Ammon's horn (tissue), 1 donor: ENCODE data around the gene CARTPT.
A peak's percentile ranks its signal among the peaks of the same experiment; 100 is the strongest.

Experiments used
- DNase-seq: peaks from one replicate; pipeline ENCODE4 v3.0.0-alpha.2; 2016; ENCODE audit warnings: low spot score

CARTPT gene

DNA sequence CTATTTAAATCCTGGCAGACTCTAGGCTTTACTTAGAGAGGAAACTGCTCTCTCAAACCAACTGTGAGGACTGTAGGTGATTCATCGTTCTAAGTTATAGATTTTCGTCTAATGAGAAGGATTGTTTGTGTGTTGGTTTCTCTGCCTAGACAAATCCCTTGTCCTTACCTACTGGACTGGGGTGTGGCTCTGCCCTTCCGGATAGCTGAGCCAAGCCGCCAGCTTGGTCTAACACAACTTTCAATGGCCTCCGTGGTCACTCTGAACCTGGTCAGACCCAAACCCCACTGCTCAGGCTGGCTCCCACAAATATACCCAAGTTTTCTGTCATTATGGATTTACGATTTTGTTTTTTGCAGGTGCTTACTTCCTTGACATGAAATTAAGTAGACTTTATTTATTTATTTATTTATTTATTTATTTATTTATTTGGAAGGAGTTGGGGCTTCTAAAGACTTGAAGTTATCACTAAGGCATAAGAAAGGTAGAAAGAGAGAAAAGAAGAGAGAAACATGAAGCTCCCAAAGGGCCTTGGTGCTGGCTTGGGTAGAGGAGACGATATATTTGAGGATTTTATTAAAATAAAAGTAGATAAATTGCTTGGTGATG is 19.0 kb downstream of the CARTPT start:
- DNase-seq = no peak

DNA sequence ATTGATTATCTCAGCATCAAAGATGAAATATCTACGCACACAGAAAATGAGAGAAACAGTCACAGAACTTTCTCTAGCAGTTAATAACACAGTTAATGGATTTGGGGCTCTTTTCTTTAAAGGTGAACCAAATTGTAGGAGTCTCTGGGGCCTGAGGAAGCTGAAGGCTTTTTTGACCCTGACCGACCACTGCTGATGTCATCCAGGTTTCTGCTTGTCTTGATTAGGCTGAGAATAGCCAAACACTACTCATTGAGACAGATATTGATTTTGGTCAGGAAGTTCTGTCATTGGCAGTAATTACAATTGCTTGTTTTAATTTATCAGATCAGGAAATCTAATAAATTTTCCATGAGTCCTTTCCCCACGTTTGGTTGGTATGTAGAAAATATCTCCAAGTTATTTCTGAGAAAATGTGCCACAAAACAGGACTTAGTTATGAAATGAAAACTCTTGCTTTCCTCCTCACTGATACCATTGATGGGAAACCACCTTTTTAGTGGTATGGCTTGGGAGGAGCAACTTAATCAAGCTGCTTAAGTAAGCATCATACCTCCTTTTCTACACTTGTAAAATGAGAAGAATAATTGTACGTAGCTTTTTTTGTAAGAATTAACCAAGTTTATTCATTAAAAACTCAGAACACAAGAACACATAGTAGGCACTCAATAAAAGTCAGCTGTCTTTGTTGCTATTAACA is 19.7 kb downstream of the CARTPT start:
- DNase-seq = no peak

DNA sequence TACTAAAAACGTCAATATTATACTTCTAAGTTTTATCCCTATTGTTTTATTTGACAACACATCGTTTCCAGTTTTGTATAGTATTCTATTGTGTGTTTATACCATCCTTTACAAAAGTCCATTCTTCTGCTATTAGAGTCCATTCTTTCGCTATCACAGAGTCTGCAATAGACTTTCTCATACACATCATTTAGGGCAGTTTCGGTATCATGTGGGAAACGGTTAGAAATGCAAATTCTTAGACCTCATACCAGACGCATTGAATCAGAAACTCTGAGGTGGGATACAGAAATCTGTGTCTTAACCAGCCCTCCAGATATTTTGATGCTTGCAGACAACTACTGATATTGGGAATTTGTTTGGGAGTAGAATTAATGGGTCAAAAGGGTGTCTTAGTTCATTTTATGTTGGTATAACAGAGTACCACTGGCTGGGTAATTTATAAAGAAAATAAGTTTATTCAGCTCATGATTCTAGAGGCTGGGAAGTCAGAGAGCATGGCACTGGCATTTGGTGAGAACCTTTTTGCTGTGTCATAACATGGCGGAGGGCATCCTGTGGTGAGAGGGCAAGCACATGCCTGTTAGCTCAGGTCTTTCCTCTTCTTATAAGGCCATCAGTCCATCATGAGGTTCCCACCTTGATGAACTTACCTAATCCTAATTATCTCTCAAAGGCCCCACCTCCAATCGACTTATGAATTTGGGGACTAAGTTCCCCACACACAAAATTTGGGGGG is 21.1 kb downstream of the CARTPT start:
- no peak for DNase-seq

DNA sequence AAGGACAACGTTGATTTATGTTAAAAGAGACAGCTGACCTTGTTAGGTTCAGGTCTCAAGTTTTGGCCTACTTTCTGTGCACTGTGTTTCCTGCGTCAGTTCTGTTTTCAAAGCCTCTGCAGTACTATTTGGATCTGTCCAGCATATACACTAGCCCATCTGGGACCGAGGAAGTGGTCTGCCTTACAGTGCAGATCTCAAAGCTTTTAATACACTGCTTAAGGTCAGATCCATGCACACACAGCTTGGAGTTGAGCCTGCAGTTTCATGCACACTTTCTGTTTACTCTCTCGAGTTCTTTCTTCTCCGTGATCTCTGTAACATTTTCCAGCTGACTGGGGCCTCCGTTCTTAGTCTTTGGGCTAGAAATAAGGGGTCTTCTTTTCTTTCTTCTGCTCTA is 24.1 kb downstream of the CARTPT start:
- DNase-seq = no peak

DNA sequence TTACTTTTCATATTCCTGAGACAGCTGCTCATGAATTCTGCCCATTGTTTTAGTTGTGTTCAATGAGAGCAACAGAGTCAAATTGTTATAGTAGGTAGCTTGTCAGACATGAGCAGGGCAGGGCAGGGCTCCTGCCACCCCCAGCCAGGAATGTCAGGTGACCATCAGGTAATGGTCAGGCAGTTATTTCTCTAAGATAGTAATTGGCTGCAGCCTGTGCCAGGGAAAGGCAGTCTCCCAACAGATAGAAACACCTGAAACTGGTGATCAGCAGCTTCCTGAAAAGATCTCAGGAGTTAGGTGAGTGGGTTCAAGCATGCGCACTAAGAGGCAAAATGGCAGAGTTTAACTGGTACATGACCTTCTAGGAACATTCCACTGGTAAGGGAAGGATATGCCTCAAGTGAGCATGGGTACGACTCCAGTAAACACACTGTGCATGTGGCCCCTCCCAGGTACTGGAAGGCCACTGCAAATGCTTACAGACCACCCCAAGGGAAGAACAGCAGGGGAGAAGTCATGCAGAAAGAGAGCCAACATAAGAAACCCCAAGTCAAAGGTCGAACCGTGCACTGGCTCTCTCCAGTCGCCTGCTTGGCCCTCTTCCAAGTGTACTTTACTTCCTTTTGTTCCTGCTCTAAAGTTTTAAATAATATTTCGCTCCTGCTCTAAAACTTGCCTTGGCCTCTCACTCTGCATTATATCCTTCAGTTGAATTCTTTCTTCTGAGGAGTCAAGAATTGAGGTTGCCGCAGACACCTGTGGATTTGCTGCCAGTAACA is 25.1 kb downstream of the CARTPT start:
- no peak for DNase-seq

DNA sequence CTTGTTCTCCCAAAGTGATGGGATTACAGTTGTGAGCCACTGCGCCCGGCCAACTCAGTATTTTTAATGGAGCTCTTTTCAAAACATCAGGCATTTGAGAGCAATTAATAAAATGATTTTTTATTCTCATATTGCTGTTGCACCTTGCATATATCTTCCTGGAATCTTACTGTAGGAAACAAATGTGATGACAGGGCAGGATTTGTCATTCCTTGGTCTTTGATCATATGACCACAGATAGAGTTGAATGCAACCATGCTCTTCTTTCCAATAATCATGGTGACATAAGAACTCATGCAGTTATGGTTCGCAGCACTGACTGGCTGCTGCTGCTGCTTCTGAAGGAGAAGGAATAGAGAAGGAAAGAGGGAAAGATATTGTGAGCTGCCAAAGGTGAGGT is 28.1 kb downstream of the CARTPT start:
- DNase-seq = no peak

DNA sequence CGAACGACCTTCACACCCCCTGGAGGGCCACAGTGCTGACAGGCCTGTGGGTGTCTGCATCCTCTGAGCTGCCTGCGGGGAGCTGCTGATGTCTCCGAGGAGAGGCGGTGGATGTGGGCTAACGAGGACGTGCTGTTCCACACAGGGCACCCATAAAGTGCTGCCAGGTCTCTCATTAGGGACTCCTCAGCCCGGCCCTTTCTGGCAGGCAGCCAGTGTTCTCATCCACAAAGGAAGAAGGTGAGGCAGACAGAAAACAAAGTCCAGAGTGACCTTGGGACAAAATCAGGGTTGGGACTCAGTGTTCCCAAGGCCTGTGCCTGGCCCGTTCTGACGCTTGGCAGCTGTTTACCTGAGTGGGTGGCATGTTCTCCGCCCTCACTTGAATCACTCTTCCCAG is 29.3 kb downstream of the CARTPT start:
- DNase-seq = no peak

DNA sequence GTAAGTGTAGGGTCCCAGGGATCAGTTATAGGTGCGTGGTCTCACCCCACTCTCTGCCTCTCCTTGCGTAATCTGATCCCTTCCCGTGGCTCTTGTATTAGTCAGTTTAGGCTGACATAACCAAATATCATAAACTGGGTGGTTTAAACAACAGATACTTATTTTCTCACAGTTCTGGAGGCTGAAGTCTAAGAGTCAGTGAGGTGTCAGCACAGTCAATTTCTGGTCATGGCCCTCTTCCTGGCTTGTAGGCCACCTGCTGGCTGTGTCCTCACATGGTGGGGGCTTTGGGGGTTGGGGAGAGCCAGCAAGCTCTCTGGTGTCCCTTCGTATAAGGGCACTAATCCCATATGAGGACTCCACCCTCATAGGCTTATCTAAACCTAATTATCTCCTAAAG is 32.3 kb downstream of the CARTPT start:
- no peak for DNase-seq

DNA sequence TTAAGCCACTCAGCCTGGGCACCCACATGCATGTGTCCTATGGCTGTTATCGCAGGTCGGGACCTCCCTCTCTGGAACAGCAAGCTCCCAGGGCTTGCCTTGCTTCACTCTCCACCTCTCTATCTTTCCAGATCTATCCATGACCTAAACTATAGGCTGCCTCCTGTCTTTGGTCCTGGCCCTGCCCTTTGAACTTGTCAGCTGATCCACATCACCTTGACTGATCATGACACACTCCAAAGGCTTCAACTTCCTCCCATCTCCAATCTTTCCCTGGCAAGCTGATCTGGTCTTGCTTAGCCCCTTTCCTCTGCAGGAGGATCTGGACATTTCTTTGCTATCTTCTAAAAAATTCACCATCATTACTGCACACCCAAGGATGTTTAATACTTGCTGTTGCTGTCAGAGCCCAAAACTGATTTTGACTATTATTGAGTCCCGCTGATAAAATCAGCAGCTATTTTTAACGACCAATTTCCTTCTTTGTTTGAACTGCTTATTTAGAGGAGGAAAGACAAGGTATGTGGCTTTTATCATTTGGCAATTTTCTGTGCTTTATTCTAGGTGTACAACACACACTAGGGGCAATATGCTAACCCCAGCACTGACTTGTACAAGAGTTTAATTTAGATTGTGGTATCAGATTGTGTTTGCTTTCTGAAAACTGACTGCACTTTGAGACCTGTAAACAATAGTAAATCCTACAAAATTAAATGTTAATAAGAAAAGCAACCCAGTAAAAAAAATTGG is 33.5 kb downstream of the CARTPT start:
- DNase-seq = no peak

DNA sequence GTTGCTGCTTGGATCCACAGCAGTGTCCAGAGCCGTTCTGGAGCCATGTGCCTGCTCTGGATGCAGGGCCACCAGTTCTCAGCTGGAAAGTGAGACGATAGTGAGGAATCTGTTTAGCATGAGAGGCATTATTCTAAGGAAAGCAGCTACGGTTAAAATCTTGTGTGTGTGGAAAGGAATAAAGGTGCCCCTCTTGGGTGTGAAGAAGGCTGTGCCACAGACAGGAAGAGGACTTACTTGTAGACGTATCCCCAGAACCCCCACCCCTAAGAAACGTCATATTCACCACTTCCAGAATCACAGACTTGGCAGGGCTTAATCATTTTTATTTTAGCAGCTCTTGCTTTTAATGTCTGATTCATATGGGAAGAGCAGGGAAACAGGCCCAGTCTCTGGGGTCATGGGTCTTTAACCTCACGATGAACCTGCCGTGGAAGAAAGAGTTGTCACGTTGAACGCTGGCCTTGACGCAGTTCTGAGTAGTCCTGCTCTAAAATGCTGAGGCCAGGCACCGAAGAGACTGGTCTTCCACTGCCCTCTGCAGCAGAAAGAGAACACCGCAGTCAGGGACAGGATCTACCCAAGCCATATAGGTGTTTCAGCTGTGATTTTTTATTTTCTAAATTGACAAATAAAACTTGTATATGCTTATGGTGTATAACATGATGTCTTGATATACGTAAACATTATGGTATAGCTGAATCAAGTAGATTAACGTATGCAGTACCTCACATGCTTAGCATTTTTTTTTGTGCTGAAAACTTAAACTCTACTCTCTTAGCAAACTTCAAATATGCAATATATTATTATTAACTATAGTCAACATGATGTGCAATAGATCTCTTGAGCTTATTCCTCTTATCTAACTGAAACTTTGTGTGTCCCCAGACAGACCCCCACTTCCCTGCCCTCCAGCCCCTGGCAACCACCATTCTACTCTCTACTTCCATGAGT is 38.8 kb downstream of the CARTPT start:
- peak; percentile 86 for DNase-seq

DNA sequence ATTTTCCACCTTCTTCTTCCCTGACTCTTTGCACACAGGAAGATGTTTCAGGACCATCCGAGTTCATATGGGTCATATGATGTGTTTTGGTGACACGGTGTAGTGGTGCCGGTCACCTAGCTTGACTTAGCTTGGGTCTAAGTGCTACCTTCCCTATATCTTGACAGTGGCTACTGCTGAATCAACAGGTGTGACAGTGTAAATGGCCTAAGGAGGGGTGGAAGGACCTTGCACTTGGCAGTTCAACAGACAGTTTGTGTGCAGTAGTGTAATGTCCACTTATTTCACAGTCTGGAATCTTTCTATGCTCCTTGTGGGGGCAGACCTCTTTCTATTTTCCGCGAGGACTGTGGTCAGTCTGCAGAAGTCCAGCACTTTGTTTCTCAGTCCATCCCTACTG is 43.8 kb downstream of the CARTPT start:
- no peak for DNase-seq

DNA sequence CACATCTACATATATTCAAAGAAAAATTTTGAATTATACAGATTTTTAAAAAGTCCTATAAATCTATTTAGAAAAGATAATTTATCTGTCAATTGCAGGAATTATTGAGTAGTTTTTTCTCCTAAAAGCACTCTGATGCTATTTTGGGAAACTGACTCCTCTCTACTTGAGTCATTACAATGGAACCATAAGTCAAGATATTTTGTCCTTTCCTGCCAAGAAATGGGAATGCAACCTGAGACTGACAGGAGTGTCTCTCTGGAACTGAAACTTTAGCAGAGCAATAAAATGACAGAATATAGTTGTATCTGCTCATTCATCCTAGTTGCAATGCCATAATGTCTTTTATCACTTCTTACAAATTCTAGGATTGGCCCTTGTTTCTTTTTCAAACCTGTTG is 48.6 kb downstream of the CARTPT start:
- no peak for DNase-seq

DNA sequence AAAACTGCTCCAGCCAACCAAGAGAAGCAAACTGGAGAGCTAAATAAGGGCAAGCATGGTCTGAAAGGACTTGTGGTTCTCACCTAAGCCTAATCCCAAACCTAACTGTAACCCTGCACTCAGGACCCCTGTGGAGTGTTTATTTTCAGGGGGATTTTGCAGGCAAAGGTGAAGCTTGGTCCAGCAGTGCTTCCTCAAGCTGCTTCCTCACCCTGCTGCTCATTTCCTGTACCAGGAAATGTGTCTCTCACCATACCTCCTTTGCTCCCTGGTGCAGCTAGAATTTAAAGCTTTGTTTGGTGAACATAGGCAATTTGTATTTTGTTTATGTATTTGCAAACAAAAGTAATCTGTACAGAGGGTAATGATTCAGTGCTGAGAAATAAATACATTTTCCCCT is 50.2 kb downstream of the CARTPT start:
- no peak for DNase-seq

DNA sequence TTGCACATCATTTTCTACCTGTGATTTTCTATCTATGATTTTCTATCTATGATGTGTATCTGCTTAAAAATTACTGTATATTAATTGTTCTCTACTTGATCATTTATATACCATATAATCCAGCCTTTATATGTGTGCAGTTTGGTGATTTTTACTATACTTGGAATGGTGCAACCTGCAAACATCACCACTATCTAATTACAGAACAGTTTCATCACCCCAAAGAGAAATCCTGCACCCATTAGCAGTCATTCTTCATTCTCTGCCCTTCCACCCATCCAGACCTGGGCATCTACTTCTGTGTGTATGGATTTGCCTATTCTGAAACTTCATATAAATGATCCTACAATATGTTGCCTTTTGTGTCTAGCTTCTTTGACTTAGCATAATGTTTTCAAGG is 51.3 kb downstream of the CARTPT start:
- DNase-seq = no peak
